Ascending aorta (tissue), 2 donors: Measurements from ENCODE around the gene BAG5. TPM values are rescaled to one million over a fixed set of nuclear protein-coding genes. Genes with fewer than 3 reads are reported as not detected.
"Not testable (repeated sequence)": the region's sequence is repeated elsewhere in the genome, so short reads cannot be mapped to it uniquely, and the experiment has no call there.

Source experiments
- DNase-seq, 2 donors: peaks; one replicate each; pipeline ENCODE4 v3.0.0-alpha.2; 2019; ENCODE audit warnings: low spot score in 2 of 2
- H3K27ac ChIP-seq, 2 donors: fragments of 200-600 bp; sonication (generic); one replicate each; pipeline ENCODE4 v1.5.1; 2016 to 2017; ENCODE audit warnings: mild to moderate bottlenecking in 1 of 2
- H3K27me3 ChIP-seq: fragments of 200-600 bp; sonication (generic); one replicate; pipeline ENCODE4 v1.5.1; 2017
- H3K36me3 ChIP-seq, 2 donors: fragments of 200-600 bp; sonication (generic); one replicate each; pipeline ENCODE4 v1.5.1; 2016
- H3K4me1 ChIP-seq, 2 donors: fragments of 200-600 bp; sonication (generic); one replicate each; pipeline ENCODE4 v1.5.1; 2016 to 2017; ENCODE audit warnings: mild to moderate bottlenecking in 1 of 2
- H3K4me3 ChIP-seq, 2 donors: fragments of 200-600 bp; sonication (generic); one replicate each; pipeline ENCODE4 v1.5.1; 2016 to 2017; ENCODE audit warnings: mild to moderate bottlenecking in 1 of 2
- H3K9me3 ChIP-seq, 2 donors: fragments of 200-600 bp; sonication (generic); one replicate each; pipeline ENCODE4 v1.5.1; 2016
- intact Hi-C: fragments of 100-400 bp; cut with DNase I; formaldehyde crosslinking; loops from one replicate; pipeline ENCODE4 v1.15.1; 2023
- total RNA-seq: library from RNA; depleted of rRNA; stranded (reverse); fragments of >200 nt; gene quantifications from one replicate; pipeline ENCODE4 v1.1.0, GENCODE V29; 2016
- TF ChIP-seq, protein P1 (sequence below), 3 experiments: fragments of 200-600 bp in 2 of 3; fragments of 450-650 bp in 1 of 3; sonication (generic) in 2 of 3; IDR thresholded peaks; one replicate each; pipeline ENCODE4 v1.5.1; 2016 to 2019; ENCODE audit warnings: antibody characterized with exemption in 3 of 3, mild to moderate bottlenecking in 1 of 3, moderate library complexity in 1 of 3

Gene BAG5
- total RNA-seq, 1 donor from 2014 or later = 7.1 TPM

DNA sequence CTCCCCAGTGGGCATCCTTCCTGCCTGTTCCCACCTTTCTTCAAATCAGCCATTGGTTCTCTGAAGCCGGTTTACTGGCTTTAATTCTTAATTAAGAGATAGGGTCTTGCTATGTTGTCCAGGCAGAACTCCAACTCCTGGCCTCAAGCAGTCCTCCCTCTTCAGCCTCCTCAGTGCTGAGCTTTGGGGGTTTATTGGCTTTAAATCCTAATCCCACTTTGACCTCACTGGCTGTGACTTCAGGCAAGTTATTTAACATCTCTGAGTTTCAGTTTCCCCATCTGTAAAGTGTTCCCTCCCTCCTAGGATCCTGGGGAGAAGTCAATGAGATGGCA, 35.6 kb downstream of the BAG5 start:
- DNase-seq = no peak
- H3K36me3 ChIP-seq = no peaks in the 10 kb centered on the region
- no peaks in the 10 kb centered on the region for H3K9me3 ChIP-seq
- intact Hi-C loops = no loop called here
- H3K27me3 ChIP-seq = no peaks in the 10 kb centered on the region
- TF ChIP-seq, protein P1, sequence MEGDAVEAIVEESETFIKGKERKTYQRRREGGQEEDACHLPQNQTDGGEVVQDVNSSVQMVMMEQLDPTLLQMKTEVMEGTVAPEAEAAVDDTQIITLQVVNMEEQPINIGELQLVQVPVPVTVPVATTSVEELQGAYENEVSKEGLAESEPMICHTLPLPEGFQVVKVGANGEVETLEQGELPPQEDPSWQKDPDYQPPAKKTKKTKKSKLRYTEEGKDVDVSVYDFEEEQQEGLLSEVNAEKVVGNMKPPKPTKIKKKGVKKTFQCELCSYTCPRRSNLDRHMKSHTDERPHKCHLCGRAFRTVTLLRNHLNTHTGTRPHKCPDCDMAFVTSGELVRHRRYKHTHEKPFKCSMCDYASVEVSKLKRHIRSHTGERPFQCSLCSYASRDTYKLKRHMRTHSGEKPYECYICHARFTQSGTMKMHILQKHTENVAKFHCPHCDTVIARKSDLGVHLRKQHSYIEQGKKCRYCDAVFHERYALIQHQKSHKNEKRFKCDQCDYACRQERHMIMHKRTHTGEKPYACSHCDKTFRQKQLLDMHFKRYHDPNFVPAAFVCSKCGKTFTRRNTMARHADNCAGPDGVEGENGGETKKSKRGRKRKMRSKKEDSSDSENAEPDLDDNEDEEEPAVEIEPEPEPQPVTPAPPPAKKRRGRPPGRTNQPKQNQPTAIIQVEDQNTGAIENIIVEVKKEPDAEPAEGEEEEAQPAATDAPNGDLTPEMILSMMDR (IDR thresholded peaks at IDR 0.05) = no peak
- H3K27ac ChIP-seq = peak overlapping the region in 1 of 2 donors; percentile 84
- H3K4me3 ChIP-seq = no peak overlapping the region
- peaks cover 14 to 23% of the 10 kb centered on the region in 2 donors for H3K4me1 ChIP-seq

DNA sequence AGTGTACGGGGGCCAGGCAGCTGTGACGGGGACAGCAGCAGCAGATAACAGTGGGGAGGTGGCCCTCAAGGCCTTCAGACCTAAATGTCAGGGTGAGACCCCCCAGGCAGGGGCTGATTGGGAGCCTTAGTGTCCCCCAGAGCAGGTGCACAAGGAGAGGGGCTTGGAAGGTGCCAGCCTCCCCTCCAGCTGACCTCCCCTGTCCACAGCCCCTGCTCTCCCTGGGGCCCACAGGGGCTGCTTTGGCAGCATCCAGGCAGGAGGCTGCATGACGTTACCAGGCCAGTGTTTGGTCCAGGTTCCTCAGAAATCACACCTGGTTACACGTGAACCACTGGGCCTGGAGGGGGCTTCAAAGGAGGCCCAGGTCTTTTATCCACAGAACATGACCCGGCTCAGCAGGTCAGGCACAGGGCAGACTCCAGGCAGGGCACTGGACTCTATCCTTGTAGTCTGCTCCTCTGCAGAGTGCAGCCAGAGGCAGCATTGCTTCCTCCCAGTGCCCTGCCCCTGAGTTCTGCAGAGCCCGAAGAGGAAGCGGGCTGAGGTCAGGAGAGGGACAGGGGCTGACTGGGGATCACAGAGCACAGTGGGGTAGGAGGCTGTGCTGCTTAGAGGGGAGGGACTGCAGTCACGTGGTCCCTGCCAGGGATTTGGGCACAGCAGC, 36.1 kb downstream of the BAG5 start:
- Histone ChIP-seq H3K4me3 (no peak overlapping the region), H3K9me3 (no peaks in the 10 kb centered on the region), H3K36me3 (no peaks in the 10 kb centered on the region), H3K27me3 (no peaks in the 10 kb centered on the region), H3K27ac (no peak overlapping the region), H3K4me1 (peaks cover 16 to 23% of the 10 kb centered on the region in 2 donors)
- TF ChIP-seq, protein P1 (IDR thresholded peaks at IDR 0.05) = no peak
- intact Hi-C loops = no loop called here
- peak in 1 of 2 donors; percentile 61 for DNase-seq

DNA sequence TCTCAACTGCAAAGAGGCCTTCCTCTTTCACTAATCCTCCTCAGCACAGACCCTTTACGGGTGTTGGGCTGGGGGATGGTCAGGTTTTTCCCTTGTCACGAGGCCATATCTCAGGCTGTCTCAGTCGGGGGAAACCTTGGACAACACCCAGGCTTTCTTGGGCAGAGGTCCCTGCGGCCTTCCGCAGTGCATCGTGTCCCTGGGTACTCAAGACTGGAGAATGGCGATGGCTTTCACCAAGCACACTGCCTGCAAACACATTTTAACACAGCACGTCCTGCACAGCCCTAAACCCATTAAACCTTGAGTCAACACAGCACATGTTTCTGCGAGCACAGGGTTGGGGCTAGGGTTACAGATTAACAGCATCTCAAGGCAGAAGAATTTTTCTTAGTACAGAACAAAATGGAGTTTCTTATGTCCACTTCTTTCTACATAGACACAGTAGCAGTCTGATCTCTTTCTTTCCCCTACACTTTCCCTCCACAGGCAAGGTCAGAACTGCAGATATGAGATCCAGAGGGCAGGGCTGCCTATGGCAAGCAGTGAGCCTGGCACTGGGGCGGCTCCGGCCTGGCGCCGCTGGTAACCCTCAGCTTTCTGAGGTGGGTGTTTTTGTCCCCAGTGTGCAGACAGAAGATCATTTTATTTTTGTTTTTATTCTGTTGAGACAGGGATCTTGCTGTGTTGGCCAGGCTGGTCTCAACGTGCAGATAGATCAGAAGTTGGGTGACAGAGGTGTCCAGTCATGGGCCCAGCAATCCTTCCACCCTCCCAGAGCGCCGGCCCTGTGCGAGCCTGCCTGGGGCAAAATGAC, 36.8 kb downstream of the BAG5 start:
- DNase-seq, H3K4me3 ChIP-seq, H3K27me3 ChIP-seq, H3K27ac ChIP-seq, H3K9me3 ChIP-seq, H3K36me3 ChIP-seq, intact Hi-C loops: not testable (repeated sequence)
- H3K4me1 ChIP-seq = peaks cover 19 to 23% of the 10 kb centered on the region in 2 donors

DNA sequence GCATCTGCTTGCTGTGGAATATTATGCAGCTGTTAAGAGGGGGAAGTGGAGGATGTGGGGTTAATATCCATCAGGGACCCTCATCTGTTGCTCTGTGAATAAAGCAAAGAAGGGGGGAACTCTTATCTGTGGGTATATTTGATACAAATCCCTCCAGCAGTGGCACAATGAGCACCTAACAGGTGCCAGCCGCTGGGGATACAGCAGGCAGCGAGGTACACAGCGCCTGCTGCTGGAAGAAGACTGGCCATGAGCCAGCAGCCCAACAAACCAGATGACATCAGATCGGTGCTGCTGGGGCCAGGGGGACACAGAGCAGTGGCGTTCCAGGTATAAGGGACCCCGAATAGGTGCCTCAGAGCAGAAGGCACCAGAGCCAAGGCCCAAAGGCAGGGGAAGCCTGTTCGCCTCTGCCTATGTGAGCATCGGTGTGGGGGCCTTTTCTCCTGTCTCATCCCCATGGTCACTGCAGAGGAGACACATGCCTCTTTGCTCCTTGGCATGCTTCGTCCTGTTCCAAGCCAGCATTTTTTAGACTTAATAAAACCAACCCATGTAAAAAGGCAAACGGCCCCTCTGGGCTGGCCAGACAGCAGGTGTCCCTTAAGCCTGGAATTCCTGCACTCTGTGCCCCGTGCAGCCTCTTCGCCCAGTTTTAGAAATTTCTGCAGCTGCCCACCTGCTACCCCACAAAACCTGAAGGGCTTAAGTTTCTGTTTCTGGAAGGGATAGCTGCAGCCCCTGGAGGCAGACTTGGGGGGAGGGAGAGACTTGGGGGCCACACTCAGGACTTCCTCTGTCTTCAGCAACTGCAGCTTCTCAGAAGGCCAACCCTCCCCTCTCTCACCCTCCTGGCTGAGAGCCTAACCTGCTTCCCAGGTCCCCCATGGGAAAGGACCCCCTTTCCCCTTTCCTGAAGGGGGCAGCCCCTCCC, 38.2 kb downstream of the BAG5 start:
- Histone ChIP-seq H3K27ac (no peak overlapping the region), H3K27me3 (no peaks in the 10 kb centered on the region), H3K9me3 (no peaks in the 10 kb centered on the region), H3K4me3 (no peak overlapping the region), H3K4me1 (peaks cover 20 to 22% of the 10 kb centered on the region in 2 donors), H3K36me3 (no peaks in the 10 kb centered on the region)
- DNase-seq = peak in 1 of 2 donors; percentile 64
- TF ChIP-seq, protein P1 (IDR thresholded peaks at IDR 0.05) = no peak
- intact Hi-C loops = no loop called here

DNA sequence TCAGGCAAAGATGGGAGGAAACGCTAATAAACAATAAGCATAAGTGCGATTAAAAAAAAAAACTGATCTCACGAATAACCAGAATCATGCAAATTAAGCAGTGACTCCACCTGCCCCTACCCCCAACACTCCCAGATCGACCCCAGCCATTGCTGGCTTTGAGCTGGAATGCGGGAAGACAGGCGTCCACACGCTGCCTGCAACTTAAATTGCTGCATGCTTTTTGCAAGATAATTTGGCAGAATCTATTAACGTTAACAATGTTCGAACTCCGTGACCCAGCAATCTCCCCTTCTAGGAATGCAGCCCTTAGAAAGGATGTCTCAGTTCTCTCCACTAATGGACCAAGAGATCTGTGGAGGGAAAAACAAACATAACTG, 38.9 kb downstream of the BAG5 start:
- Histone ChIP-seq H3K27ac (no peak overlapping the region), H3K27me3 (no peaks in the 10 kb centered on the region), H3K36me3 (no peaks in the 10 kb centered on the region), H3K9me3 (no peaks in the 10 kb centered on the region), H3K4me3 (no peak overlapping the region), H3K4me1 (peaks cover 21 to 27% of the 10 kb centered on the region in 2 donors)
- no peak for DNase-seq
- TF ChIP-seq, protein P1 (IDR thresholded peaks at IDR 0.05) = no peak
- intact Hi-C loops = no loop called here
